Thoracic aorta (tissue), 2 donors: Measurements from ENCODE around the gene GRAMD4. TPM values are rescaled to one million over a fixed set of nuclear protein-coding genes. Genes with fewer than 3 reads are reported as not detected.

ENCODE experiments used
- ATAC-seq: fragments of 150-250 bp; one replicate; pipeline ENCODE4 v1.8.0; 2017; ENCODE audit warnings: low read depth; ENCODE audit not compliant: insufficient number of reproducible peaks, low FRiP score
- DNase-seq: peaks from one replicate; pipeline ENCODE4 v3.0.0-alpha.2; 2020; ENCODE audit warnings: low spot score
- H3K27ac ChIP-seq, 2 donors: fragments of 200-600 bp; sonication (generic); 1 replicate in 1 of 2; 2 replicates in 1 of 2; pipeline ENCODE4 v1.5.1; 2016; ENCODE audit warnings: mild to moderate bottlenecking in 2 of 2, moderate library complexity in 2 of 2
- H3K27me3 ChIP-seq: fragments of 200-600 bp; sonication (generic); replicated peaks from 2 replicates; pipeline ENCODE4 v1.6.0; 2016; ENCODE audit warnings: mild to moderate bottlenecking; ENCODE audit not compliant: insufficient read depth
- H3K36me3 ChIP-seq: fragments of 200-600 bp; sonication (generic); one replicate; pipeline ENCODE4 v1.5.1; 2016
- H3K4me1 ChIP-seq, 2 donors: fragments of 200-600 bp; sonication (generic); 1 replicate in 1 of 2; 2 replicates in 1 of 2; pipeline versions ENCODE4 v1.5.1 to v1.6.0; 2016; ENCODE audit warnings: low read depth in 2 of 2, mild to moderate bottlenecking in 1 of 2; ENCODE audit not compliant: control insufficient read depth in 1 of 2
- H3K4me3 ChIP-seq: fragments of 200-600 bp; sonication (generic); 2 replicates; pipeline ENCODE4 v1.5.1; 2016; ENCODE audit warnings: mild to moderate bottlenecking
- H3K9me3 ChIP-seq: fragments of 200-600 bp; sonication (generic); 2 replicates; pipeline ENCODE4 v1.5.1; 2016
- CTCF ChIP-seq: fragments of 200-600 bp; sonication (generic); IDR thresholded peaks from one replicate; pipeline ENCODE4 v1.5.1; 2019; ENCODE audit warnings: antibody characterized with exemption
- total RNA-seq, 2 donors: library from RNA; depleted of rRNA; stranded (reverse); fragments of >200 nt; gene quantifications; one replicate each; pipeline versions ENCODE4 v1.1.0 to v1.2.3, GENCODE V29; 2016

Gene GRAMD4
- total RNA-seq, 2 donors from 2014 or later: 16.2 to 56.5 TPM

DNA sequence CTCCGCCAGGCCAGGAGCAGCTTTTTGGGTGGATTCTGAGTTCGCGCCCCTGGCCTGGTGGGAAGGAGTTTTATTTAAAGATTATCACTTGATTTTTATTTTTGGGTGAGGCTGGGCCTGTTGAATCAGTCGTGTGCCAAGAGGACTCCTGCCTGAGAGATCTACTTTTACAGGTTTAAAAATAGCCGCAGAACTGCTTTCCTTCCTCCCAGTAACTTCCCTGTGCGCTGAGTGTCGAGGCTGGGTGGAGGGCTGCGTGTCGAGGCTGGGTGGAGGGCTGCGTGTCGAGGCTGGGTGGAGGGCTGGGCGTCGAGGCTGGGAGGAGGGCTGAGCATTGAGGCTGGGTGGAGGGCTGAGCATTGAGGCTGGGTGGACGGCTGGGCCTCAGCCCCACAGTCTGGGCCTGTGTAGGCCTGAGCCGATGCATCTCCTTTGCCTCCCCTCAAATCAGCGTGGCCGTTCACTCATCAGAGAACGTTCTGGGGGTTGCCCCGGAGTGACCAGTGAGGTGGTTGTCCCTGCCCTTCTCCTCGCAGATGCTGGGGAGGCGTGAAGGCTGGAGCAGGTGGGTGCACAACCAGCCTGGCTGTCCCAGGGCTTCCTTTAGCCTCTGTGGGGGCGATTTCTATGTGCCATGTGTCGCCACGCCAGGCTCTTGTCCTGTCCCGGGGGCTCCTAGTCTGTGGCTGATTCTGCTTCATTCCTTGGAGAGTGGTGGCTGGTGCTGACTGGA is 30.1 kb downstream of the GRAMD4 start:
- no peak for DNase-seq
- no peaks in the 10 kb centered on the region for H3K9me3 ChIP-seq
- no peak for ATAC-seq
- H3K27me3 ChIP-seq: no peaks in the 10 kb centered on the region
- no peak for TF ChIP-seq CTCF
- H3K36me3 ChIP-seq: no peaks in the 10 kb centered on the region
- H3K4me1 ChIP-seq: peaks cover 7 to 15% of the 10 kb centered on the region in 2 donors
- H3K27ac ChIP-seq: no peak overlapping the region
- no peak overlapping the region for H3K4me3 ChIP-seq

- peaks cover 7 to 15% of the 10 kb centered on the region in 2 donors for H3K4me1 ChIP-seq
- TF ChIP-seq CTCF: no peak
- no peak overlapping the region for H3K27ac ChIP-seq
- no peak for DNase-seq
- H3K36me3 ChIP-seq: no peaks in the 10 kb centered on the region
- H3K27me3 ChIP-seq: no peaks in the 10 kb centered on the region
- ATAC-seq: no peak
- no peak overlapping the region for H3K4me3 ChIP-seq
- no peaks in the 10 kb centered on the region for H3K9me3 ChIP-seq
These were observed 31.1 kb downstream of the GRAMD4 start for GRCh38 chr22:46651316-46651715.

DNA sequence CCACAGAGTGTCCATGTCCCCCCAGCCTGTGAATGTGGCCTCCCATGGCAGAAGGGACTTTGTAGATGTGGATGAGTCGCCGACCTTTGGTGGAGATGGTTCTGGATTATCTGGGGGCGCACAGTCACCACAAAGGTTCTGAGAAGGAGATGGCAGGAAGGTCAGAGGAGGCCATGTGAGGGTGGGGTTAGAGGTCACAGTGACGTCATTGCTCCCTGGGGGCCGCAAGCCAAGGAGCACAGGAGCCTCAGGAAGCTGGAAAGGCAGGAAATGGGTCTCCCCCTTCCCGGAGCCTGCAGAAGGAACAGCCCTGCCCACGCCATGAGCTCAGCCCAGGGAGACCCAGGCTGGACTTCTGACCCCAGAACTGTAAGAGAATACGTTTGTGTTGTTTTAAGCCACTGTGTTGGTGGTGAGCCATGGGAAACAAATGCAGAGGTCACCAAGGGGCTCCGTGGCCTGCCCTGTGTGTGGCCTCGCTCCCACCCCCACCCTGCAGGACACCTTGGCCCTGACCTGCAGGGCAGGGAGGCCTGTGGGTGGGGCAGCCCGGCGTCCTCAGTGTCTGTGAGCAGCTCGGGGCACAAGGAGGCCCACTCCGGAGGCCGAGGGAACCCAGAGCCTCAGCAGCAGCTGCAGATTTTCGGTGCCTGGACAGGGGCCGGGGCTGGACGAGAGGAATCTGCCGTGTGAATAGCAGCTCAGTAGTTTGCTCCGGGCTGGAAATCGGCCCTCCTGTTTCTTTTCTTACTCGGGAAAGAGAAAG is 32.1 kb downstream of the GRAMD4 start:
- no peaks in the 10 kb centered on the region for H3K9me3 ChIP-seq
- no peaks in the 10 kb centered on the region for H3K27me3 ChIP-seq
- H3K4me1 ChIP-seq: peaks cover 7 to 15% of the 10 kb centered on the region in 2 donors
- no peak for TF ChIP-seq CTCF
- no peak for ATAC-seq
- no peak overlapping the region for H3K27ac ChIP-seq
- DNase-seq: no peak
- no peaks in the 10 kb centered on the region for H3K36me3 ChIP-seq
- H3K4me3 ChIP-seq: no peak overlapping the region

GRCh38 chr22:46652847-46653331 is 32.7 kb downstream of the GRAMD4 start:
- H3K9me3 ChIP-seq: no peaks in the 10 kb centered on the region
- H3K4me1 ChIP-seq: peaks cover 7 to 15% of the 10 kb centered on the region in 2 donors
- DNase-seq (no peak), ATAC-seq (no peak)
- no peaks in the 10 kb centered on the region for H3K36me3 ChIP-seq
- no peak overlapping the region for H3K4me3 ChIP-seq
- H3K27me3 ChIP-seq: no peaks in the 10 kb centered on the region
- TF ChIP-seq CTCF: no peak
- no peak overlapping the region for H3K27ac ChIP-seq

- ATAC-seq (no peak), DNase-seq (no peak)
- Histone ChIP-seq H3K27ac (no peak overlapping the region), H3K9me3 (no peaks in the 10 kb centered on the region), H3K36me3 (no peaks in the 10 kb centered on the region), H3K27me3 (no peaks in the 10 kb centered on the region), H3K4me1 (peaks cover 7 to 15% of the 10 kb centered on the region in 2 donors), H3K4me3 (no peak overlapping the region)
- no peak for TF ChIP-seq CTCF
These were observed 33.4 kb downstream of the GRAMD4 start for GRCh38 chr22:46653596-46653995.
